Effector memory CD8-positive, alpha-beta T cell (primary cell): ENCODE measurements around the gene TMEM203.

ENCODE experiments used
- ATAC-seq: fragments of 150-1000 bp; cut with Tn5 transposase; replicated peaks from 2 replicates; pipeline ENCODE4 v1.10.0; 2021; ENCODE audit warnings: mild to moderate bottlenecking, moderate library complexity
- DNase-seq, 3 experiments: peaks; one replicate each; pipeline ENCODE4 v3.0.0; 2021
- H3K27ac Mint-ChIP-seq, 2 donors: one replicate each; pipeline ENCODE4 v1.8.0; 2022; ENCODE audit warnings: mild to moderate bottlenecking in 2 of 2, mixed read lengths in 2 of 2, moderate library complexity in 2 of 2
- H3K27me3 Mint-ChIP-seq, 2 donors: one replicate each; pipeline ENCODE4 v1.8.0; 2022; ENCODE audit warnings: mixed read lengths in 2 of 2
- H3K36me3 Mint-ChIP-seq: one replicate; pipeline ENCODE4 v1.8.0; 2022; ENCODE audit warnings: mild to moderate bottlenecking, moderate library complexity, mixed read lengths; ENCODE audit not compliant: insufficient read depth
- H3K4me1 Mint-ChIP-seq, 2 donors: one replicate each; pipeline ENCODE4 v1.8.0; 2022; ENCODE audit warnings: low read depth in 2 of 2, mixed read lengths in 2 of 2
- H3K4me3 Mint-ChIP-seq, 2 donors: one replicate each; pipeline ENCODE4 v1.8.0; 2022; ENCODE audit warnings: mild to moderate bottlenecking in 2 of 2, mixed read lengths in 2 of 2, moderate library complexity in 2 of 2
- H3K9me3 Mint-ChIP-seq, 2 donors: one replicate each; pipeline ENCODE4 v1.8.0; 2022; ENCODE audit warnings: mixed read lengths in 2 of 2

The TMEM203 gene

GRCh38 chr9:137222190-137223077 lies 17.0 kb upstream of the TMEM203 start, which contains the start of gene RNF208:
Gene RNF208 (minus strand): TSS chr9:137222240. CDS start chr9:137221212, 1,028 bp downstream.
- Mint-ChIP-seq H3K36me3 (peaks cover 13% of the 10 kb centered on the region), H3K9me3 (no peaks in the 10 kb centered on the region), H3K27ac (peak within 1 kb of the TSS; percentile 86 to 88), H3K27me3 (peaks cover 1 to 3% of the 10 kb centered on the region in 2 donors), H3K4me1 (peaks cover under 1 to 4% of the 10 kb centered on the region in 2 donors), H3K4me3 (peak within 1 kb of the TSS; percentile 78 to 83)
- ATAC-seq (no peak), DNase-seq (no peak)

- peaks cover 0 to 4% of the 10 kb centered on the region in 2 donors for H3K4me1 Mint-ChIP-seq
- H3K27ac Mint-ChIP-seq, result no peak overlapping the region
- peaks cover 13% of the 10 kb centered on the region for H3K36me3 Mint-ChIP-seq
- DNase-seq (no peak), ATAC-seq (no peak)
- H3K9me3 Mint-ChIP-seq, result no peaks in the 10 kb centered on the region
- no peak overlapping the region for H3K4me3 Mint-ChIP-seq
- H3K27me3 Mint-ChIP-seq, result no peaks in the 10 kb centered on the region
Measured at GRCh38 chr9:137221506-137222111, 16.2 kb upstream of the TMEM203 start.

GRCh38 chr9:137221095-137221505 lies 15.7 kb upstream of the TMEM203 start:
- H3K4me1 Mint-ChIP-seq, result peaks cover 0 to 4% of the 10 kb centered on the region in 2 donors
- DNase-seq (no peak), ATAC-seq (no peak)
- H3K9me3 Mint-ChIP-seq, result no peaks in the 10 kb centered on the region
- no peaks in the 10 kb centered on the region for H3K27me3 Mint-ChIP-seq
- peaks cover 13% of the 10 kb centered on the region for H3K36me3 Mint-ChIP-seq
- no peak overlapping the region for H3K27ac Mint-ChIP-seq
- peak overlapping the region; percentile 53 to 57 for H3K4me3 Mint-ChIP-seq

- Mint-ChIP-seq H3K4me1 (peaks cover 0 to 4% of the 10 kb centered on the region in 2 donors), H3K9me3 (no peaks in the 10 kb centered on the region), H3K27me3 (no peaks in the 10 kb centered on the region), H3K4me3 (peak overlapping the region; percentile 53 to 57), H3K36me3 (peaks cover 13% of the 10 kb centered on the region), H3K27ac (no peak overlapping the region)
- ATAC-seq, result no peak
- no peak for DNase-seq
Measured at GRCh38 chr9:137220317-137221094, 15.1 kb upstream of the TMEM203 start.

- H3K27ac Mint-ChIP-seq, result no peak overlapping the region
- peaks cover 0 to 4% of the 10 kb centered on the region in 2 donors for H3K4me1 Mint-ChIP-seq
- H3K36me3 Mint-ChIP-seq, result peaks cover 13% of the 10 kb centered on the region
- H3K9me3 Mint-ChIP-seq, result no peaks in the 10 kb centered on the region
- no peaks in the 10 kb centered on the region for H3K27me3 Mint-ChIP-seq
- ATAC-seq, result no peak
- H3K4me3 Mint-ChIP-seq, result peak overlapping the region in 1 of 2 donors; percentile 53
- DNase-seq, result no peak
Measured at GRCh38 chr9:137219757-137220316, 14.4 kb upstream of the TMEM203 start.

GRCh38 chr9:137218754-137219271 lies 13.4 kb upstream of the TMEM203 start:
- Mint-ChIP-seq H3K27ac (no peak overlapping the region), H3K4me3 (no peak overlapping the region), H3K4me1 (peaks cover 0 to 4% of the 10 kb centered on the region in 2 donors), H3K9me3 (no peaks in the 10 kb centered on the region), H3K36me3 (peaks cover 10% of the 10 kb centered on the region), H3K27me3 (no peaks in the 10 kb centered on the region)
- DNase-seq, result no peak
- no peak for ATAC-seq

GRCh38 chr9:137218212-137218753 lies 12.8 kb upstream of the TMEM203 start:
- DNase-seq (no peak), ATAC-seq (no peak)
- no peak overlapping the region for H3K4me3 Mint-ChIP-seq
- no peaks in the 10 kb centered on the region for H3K9me3 Mint-ChIP-seq
- no peak overlapping the region for H3K27ac Mint-ChIP-seq
- H3K36me3 Mint-ChIP-seq, result peaks cover 5% of the 10 kb centered on the region
- no peaks in the 10 kb centered on the region for H3K27me3 Mint-ChIP-seq
- H3K4me1 Mint-ChIP-seq, result peaks cover 0 to 4% of the 10 kb centered on the region in 2 donors

- no peak for ATAC-seq
- Mint-ChIP-seq H3K4me1 (peaks cover 0 to 3% of the 10 kb centered on the region in 2 donors), H3K27ac (no peak overlapping the region), H3K27me3 (no peaks in the 10 kb centered on the region), H3K36me3 (peaks cover 6% of the 10 kb centered on the region), H3K9me3 (no peaks in the 10 kb centered on the region), H3K4me3 (no peak overlapping the region)
- DNase-seq, result no peak
Measured at GRCh38 chr9:137217276-137218211, 12.1 kb upstream of the TMEM203 start.

- Mint-ChIP-seq H3K4me1 (peaks cover 0 to 3% of the 10 kb centered on the region in 2 donors), H3K27ac (no peak overlapping the region), H3K27me3 (no peaks in the 10 kb centered on the region), H3K4me3 (no peak overlapping the region), H3K9me3 (no peaks in the 10 kb centered on the region), H3K36me3 (peaks cover 6% of the 10 kb centered on the region)
- no peak for ATAC-seq
- DNase-seq, result no peak
Measured at GRCh38 chr9:137216188-137216965, 10.9 kb upstream of the TMEM203 start.

GRCh38 chr9:137215196-137215986 lies 9.9 kb upstream of the TMEM203 start:
- Mint-ChIP-seq H3K4me1 (peaks cover 0 to 4% of the 10 kb centered on the region in 2 donors), H3K36me3 (peaks cover 4% of the 10 kb centered on the region), H3K27me3 (no peaks in the 10 kb centered on the region), H3K27ac (no peak overlapping the region), H3K4me3 (no peak overlapping the region), H3K9me3 (no peaks in the 10 kb centered on the region)
- ATAC-seq (no peak), DNase-seq (no peak)

- no peak for DNase-seq
- Mint-ChIP-seq H3K27ac (peak overlapping the region in 1 of 2 donors; percentile 76), H3K4me3 (no peak overlapping the region), H3K27me3 (no peaks in the 10 kb centered on the region), H3K36me3 (peaks cover 10% of the 10 kb centered on the region), H3K4me1 (peaks cover 0 to 3% of the 10 kb centered on the region in 2 donors), H3K9me3 (no peaks in the 10 kb centered on the region)
- no peak for ATAC-seq
Measured at GRCh38 chr9:137214620-137215019, 9.2 kb upstream of the TMEM203 start.
